Activated CD4-positive, alpha-beta T cell treated with anti-CD3 and anti-CD28 coated beads, Interleukin-2, amount 50 U/mL, for 4 hours (primary cell): ENCODE data around the gene KRT76.
"Not testable (repeated sequence)": the region's sequence is repeated elsewhere in the genome, so short reads cannot be mapped to it uniquely, and the experiment has no call there.

ENCODE experiments used
- DNase-seq, 2 experiments: peaks; one replicate each; pipeline ENCODE4 v3.0.0-alpha.2; 2020

The KRT76 gene

GRCh38 chr12:52796839-52797528, 19.8 kb upstream of the KRT76 start:
- no peak for DNase-seq

GRCh38 chr12:52796429-52796794, 19.3 kb upstream of the KRT76 start:
- no peak for DNase-seq

- DNase-seq, result no peak
These were observed 18.7 kb upstream of the KRT76 start, which contains the start of gene KRT3 for GRCh38 chr12:52795694-52796428. Gene KRT3 (minus strand): TSS chr12:52796117. CDS start chr12:52796042, 75 bp downstream.

GRCh38 chr12:52795332-52795674, 18.2 kb upstream of the KRT76 start:
- DNase-seq, result not testable (repeated sequence)

GRCh38 chr12:52794479-52795331, 17.6 kb upstream of the KRT76 start:
- no peak for DNase-seq

- DNase-seq, result no peak
These were observed 15.3 kb upstream of the KRT76 start for GRCh38 chr12:52792185-52793029.

GRCh38 chr12:52791271-52792184, 14.4 kb upstream of the KRT76 start:
- no peak for DNase-seq

GRCh38 chr12:52790427-52791270, 13.5 kb upstream of the KRT76 start:
- no peak for DNase-seq

- DNase-seq, result no peak
These were observed 12.7 kb upstream of the KRT76 start for GRCh38 chr12:52789637-52790426.

GRCh38 chr12:52788876-52789636, 11.9 kb upstream of the KRT76 start:
- no peak for DNase-seq

GRCh38 chr12:52788192-52788875, 11.2 kb upstream of the KRT76 start:
- DNase-seq, result no peak

- DNase-seq, result no peak
These were observed 10.4 kb upstream of the KRT76 start for GRCh38 chr12:52787324-52788191.

GRCh38 chr12:52784909-52785308, 7.8 kb upstream of the KRT76 start:
- no peak for DNase-seq

- no peak for DNase-seq
These were observed 6.6 kb upstream of the KRT76 start for GRCh38 chr12:52783563-52784316.

GRCh38 chr12:52782502-52782901, 5.4 kb upstream of the KRT76 start:
- no peak for DNase-seq

- DNase-seq, result no peak
These were observed 4.4 kb upstream of the KRT76 start for GRCh38 chr12:52781399-52782082.
